Stimulated activated naive B cell treated with anti-CD40 and anti-IgM and Interleukin-4, amounts not matched to agents 10 μg/mL and 1 μg/mL and 100 μg/mL, for 72 hours (primary cell): Measurements from ENCODE around the gene ABCA4.
A peak's percentile ranks its signal among the peaks of the same experiment; 100 is the strongest.

Source experiments
- ATAC-seq, 2 donors: fragments of 150-1000 bp; cut with Tn5 transposase; replicated peaks; 2 replicates each; pipeline ENCODE4 v1.10.0; 2021; ENCODE audit warnings: moderate library complexity in 1 of 2
- DNase-seq: peaks from one replicate; pipeline ENCODE4 v3.0.0; 2021
- H3K27ac Mint-ChIP-seq: one replicate; pipeline ENCODE4 v1.8.0; 2022; ENCODE audit warnings: mild to moderate bottlenecking, mixed read lengths
- H3K27me3 Mint-ChIP-seq, 2 donors: one replicate each; pipeline ENCODE4 v1.8.0; 2022; ENCODE audit warnings: mixed read lengths in 2 of 2
- H3K36me3 Mint-ChIP-seq, 2 donors: one replicate each; pipeline ENCODE4 v1.8.0; 2022; ENCODE audit warnings: mixed read lengths in 2 of 2, mild to moderate bottlenecking in 1 of 2
- H3K4me1 Mint-ChIP-seq, 2 donors: one replicate each; pipeline ENCODE4 v1.8.0; 2022; ENCODE audit warnings: mixed read lengths in 2 of 2, mild to moderate bottlenecking in 1 of 2
- H3K4me3 Mint-ChIP-seq, 2 donors: one replicate each; pipeline ENCODE4 v1.8.0; 2022; ENCODE audit warnings: mild to moderate bottlenecking in 2 of 2, mixed read lengths in 2 of 2, moderate library complexity in 1 of 2
- H3K9me3 Mint-ChIP-seq, 2 donors: one replicate each; pipeline ENCODE4 v1.8.0; 2022; ENCODE audit warnings: mixed read lengths in 2 of 2, mild to moderate bottlenecking in 1 of 2

ABCA4 gene

DNA sequence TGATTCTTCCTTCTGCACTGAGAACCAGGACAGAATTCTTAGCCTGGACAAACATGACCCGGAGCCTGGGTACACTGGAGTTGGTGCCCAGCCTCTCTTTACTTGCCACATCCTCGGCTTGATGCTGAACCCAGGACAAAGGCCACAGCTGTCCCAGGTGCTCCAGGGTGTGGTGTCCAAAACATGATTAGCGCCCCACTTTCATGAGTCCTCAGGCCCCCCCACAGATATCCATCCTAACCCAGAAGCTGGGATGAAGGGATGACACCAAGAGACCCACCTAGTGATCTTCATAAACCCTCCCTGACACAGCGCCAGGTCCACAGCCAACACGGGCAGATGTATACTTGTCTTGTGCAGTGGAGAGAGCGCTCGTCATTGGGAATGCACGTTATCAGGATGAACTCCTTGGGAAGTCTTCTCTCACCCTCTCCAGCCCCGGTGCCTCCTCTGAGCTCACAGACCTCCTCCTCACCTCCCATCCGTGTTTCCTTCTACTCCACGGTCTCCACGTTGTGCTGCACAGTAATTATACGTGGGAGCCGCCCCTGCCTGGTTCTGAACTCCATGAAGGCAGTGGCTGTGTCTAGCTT, 3.6 kb downstream of the ABCA4 start:
- Mint-ChIP-seq H3K36me3 (no peaks in the 10 kb centered on the region), H3K4me1 (no peaks in the 10 kb centered on the region), H3K27ac (no peak overlapping the region), H3K9me3 (no peaks in the 10 kb centered on the region), H3K4me3 (no peak overlapping the region), H3K27me3 (peaks cover 38 to 43% of the 10 kb centered on the region in 2 donors)
- no peak for ATAC-seq
- no peak for DNase-seq

GRCh38 chr1:94115900-94116436, 5.0 kb downstream of the ABCA4 start:
- no peaks in the 10 kb centered on the region for H3K4me1 Mint-ChIP-seq
- ATAC-seq = no peak
- no peak overlapping the region for H3K27ac Mint-ChIP-seq
- no peak for DNase-seq
- H3K36me3 Mint-ChIP-seq = no peaks in the 10 kb centered on the region
- H3K9me3 Mint-ChIP-seq = no peaks in the 10 kb centered on the region
- H3K4me3 Mint-ChIP-seq = no peak overlapping the region
- H3K27me3 Mint-ChIP-seq = peaks cover 30 to 37% of the 10 kb centered on the region in 2 donors

DNA sequence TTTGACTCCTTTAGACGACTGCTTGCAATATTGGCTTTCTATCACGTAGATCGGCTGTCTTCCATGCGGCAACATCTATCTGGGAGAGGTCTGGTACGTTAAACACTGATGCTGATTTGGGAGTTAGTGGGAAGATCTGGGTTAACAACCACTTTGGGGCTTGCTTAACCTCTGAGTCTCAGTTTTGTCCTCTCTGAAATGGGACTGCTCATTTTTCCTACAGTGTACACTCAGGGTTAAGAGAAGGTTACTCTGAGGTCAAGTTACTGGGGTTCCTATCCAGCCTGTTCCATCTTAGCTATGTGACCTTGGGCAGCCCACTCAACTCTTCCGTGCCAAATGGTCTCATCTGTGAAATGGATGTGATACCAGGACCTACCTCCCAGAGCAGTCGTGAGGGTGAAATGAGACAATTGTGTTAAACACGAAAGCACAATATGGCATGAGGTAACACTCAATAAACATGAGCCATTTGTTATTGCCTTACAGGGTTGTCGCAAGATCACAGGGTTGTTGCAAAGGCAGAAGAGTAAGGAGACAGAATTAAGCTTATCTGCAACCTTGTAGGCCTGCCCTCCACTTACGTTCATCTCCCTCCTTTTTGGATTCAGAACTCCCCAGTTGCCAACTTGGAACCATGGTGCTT, 5.6 kb downstream of the ABCA4 start:
- no peaks in the 10 kb centered on the region for H3K9me3 Mint-ChIP-seq
- H3K36me3 Mint-ChIP-seq = no peaks in the 10 kb centered on the region
- no peak for ATAC-seq
- DNase-seq = no peak
- no peak overlapping the region for H3K27ac Mint-ChIP-seq
- H3K27me3 Mint-ChIP-seq = peaks cover 28 to 39% of the 10 kb centered on the region in 2 donors
- H3K4me1 Mint-ChIP-seq = no peaks in the 10 kb centered on the region
- no peak overlapping the region for H3K4me3 Mint-ChIP-seq

- DNase-seq (no peak), ATAC-seq (no peak)
- H3K9me3 Mint-ChIP-seq = no peaks in the 10 kb centered on the region
- H3K27ac Mint-ChIP-seq = no peak overlapping the region
- no peak overlapping the region for H3K4me3 Mint-ChIP-seq
- no peaks in the 10 kb centered on the region for H3K4me1 Mint-ChIP-seq
- no peaks in the 10 kb centered on the region for H3K36me3 Mint-ChIP-seq
- peaks cover 22 to 35% of the 10 kb centered on the region in 2 donors for H3K27me3 Mint-ChIP-seq
Measured at GRCh38 chr1:94113589-94114226, 7.2 kb downstream of the ABCA4 start.

DNA sequence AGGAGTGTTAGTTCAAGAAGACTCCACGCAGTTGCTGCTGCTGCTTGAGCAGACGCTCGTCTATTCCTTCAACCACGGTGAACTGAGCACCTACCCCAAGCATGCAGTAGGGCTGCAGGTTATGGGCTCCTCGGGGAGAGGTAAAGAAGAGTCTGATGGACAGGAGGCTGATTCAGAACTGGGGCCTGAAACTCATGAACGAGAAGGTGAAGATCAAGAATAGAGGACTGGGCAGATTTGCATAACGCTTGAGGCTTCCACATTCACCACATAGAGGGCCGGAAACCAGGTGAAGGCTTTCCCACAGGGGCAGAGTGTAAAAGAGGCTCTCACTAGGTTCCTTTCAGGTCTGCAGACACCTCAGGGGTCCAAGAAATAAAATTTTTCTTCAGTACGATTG, 9.1 kb downstream of the ABCA4 start:
- H3K4me1 Mint-ChIP-seq = peaks cover 2 to 4% of the 10 kb centered on the region in 2 donors
- H3K27me3 Mint-ChIP-seq = peaks cover 31 to 44% of the 10 kb centered on the region in 2 donors
- no peak for DNase-seq
- H3K36me3 Mint-ChIP-seq = no peaks in the 10 kb centered on the region
- H3K27ac Mint-ChIP-seq = no peak overlapping the region
- no peaks in the 10 kb centered on the region for H3K9me3 Mint-ChIP-seq
- ATAC-seq = peak in 1 of 2 donors; percentile 12
- no peak overlapping the region for H3K4me3 Mint-ChIP-seq

DNA sequence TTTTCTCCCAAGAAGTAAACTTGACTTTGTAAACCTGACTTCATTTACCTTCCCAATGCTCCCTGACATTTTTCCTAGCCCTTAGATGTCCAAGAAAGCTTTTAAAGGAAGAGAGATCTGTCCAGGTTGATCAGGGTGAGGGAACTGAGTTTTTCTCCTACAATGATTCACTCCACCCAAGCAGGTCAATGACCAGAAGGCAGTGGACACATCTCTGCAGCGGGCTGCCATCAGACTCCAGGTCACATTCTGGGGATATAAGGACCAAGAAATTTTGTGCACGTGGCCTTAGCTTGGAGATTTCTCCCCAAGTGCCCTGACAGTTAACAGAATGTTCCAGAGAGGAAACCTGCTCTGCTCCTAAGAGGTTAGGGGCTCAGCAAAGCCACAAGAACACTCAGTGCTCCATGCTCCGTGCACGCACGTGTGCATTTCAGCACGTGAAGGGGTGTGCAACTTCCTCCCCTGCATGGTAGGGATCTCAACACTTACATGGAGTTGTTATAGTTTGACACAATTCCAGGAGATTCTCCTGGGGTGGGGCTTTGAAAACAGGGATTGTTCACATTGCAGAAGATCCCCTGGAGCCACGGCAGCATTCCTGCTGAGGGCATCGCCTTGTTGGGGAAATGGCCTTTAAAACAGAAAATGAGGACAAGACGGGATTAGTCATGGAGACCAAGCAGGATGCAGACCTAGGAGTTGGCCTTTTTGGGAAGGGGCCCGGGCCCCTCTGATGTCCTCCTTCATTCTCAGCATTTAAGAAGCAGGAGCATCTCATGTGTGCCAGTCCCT, 9.8 kb downstream of the ABCA4 start:
- DNase-seq = no peak

GRCh38 chr1:94110021-94110761, 10.8 kb downstream of the ABCA4 start:
- peaks cover 31 to 44% of the 10 kb centered on the region in 2 donors for H3K27me3 Mint-ChIP-seq
- H3K4me3 Mint-ChIP-seq = no peak overlapping the region
- no peaks in the 10 kb centered on the region for H3K9me3 Mint-ChIP-seq
- ATAC-seq (no peak), DNase-seq (no peak)
- no peaks in the 10 kb centered on the region for H3K36me3 Mint-ChIP-seq
- H3K4me1 Mint-ChIP-seq = peaks cover 7 to 14% of the 10 kb centered on the region in 2 donors
- no peak overlapping the region for H3K27ac Mint-ChIP-seq

More for the DNA sequence above, 9.8 kb downstream of the ABCA4 start:
- ATAC-seq = no peak
- H3K36me3 Mint-ChIP-seq = no peaks in the 10 kb centered on the region
- H3K4me3 Mint-ChIP-seq = no peak overlapping the region
- H3K27me3 Mint-ChIP-seq = peaks cover 34 to 47% of the 10 kb centered on the region in 2 donors
- no peak overlapping the region for H3K27ac Mint-ChIP-seq
- no peaks in the 10 kb centered on the region for H3K9me3 Mint-ChIP-seq
- H3K4me1 Mint-ChIP-seq = peaks cover 7 to 9% of the 10 kb centered on the region in 2 donors

DNA sequence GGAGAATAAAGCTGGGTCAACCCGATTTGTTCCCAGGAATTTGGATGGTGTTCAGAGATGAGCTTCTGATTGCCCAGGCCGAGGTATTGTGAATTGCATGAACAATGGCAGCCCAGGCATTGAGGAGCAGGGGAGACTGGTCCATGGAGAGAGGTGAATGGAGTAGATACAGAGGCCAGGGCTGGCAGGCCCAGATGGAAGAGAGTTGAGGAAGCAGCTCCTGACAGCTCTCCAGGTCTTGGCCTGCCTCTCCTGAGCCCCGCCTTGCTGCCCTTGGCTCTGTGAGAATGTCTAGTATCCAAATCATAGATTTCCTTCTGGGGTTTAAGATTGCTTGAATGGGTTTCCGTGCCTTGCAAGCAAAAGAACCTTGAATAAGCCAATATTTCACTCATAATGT, 11.5 kb downstream of the ABCA4 start:
- DNase-seq (no peak), ATAC-seq (no peak)
- Mint-ChIP-seq H3K27ac (no peak overlapping the region), H3K4me1 (peaks cover 7 to 14% of the 10 kb centered on the region in 2 donors), H3K36me3 (no peaks in the 10 kb centered on the region), H3K27me3 (peaks cover 32 to 50% of the 10 kb centered on the region in 2 donors), H3K9me3 (peaks cover 0 to 1% of the 10 kb centered on the region in 2 donors), H3K4me3 (no peak overlapping the region)

GRCh38 chr1:94107141-94107540, 13.8 kb downstream of the ABCA4 start:
- H3K36me3 Mint-ChIP-seq = no peaks in the 10 kb centered on the region
- H3K4me3 Mint-ChIP-seq = no peak overlapping the region
- peaks cover 9 to 19% of the 10 kb centered on the region in 2 donors for H3K4me1 Mint-ChIP-seq
- H3K27ac Mint-ChIP-seq = no peak overlapping the region
- peaks cover 51 to 68% of the 10 kb centered on the region in 2 donors for H3K27me3 Mint-ChIP-seq
- DNase-seq (no peak), ATAC-seq (no peak)
- H3K9me3 Mint-ChIP-seq = peaks cover 0 to 1% of the 10 kb centered on the region in 2 donors

GRCh38 chr1:94106716-94107115, 14.2 kb downstream of the ABCA4 start:
- DNase-seq = no peak
- H3K4me3 Mint-ChIP-seq = no peak overlapping the region
- peaks cover 11 to 20% of the 10 kb centered on the region in 2 donors for H3K4me1 Mint-ChIP-seq
- no peaks in the 10 kb centered on the region for H3K36me3 Mint-ChIP-seq
- peaks cover 0 to 1% of the 10 kb centered on the region in 2 donors for H3K9me3 Mint-ChIP-seq
- ATAC-seq = peak in 1 of 2 donors; percentile 35
- no peak overlapping the region for H3K27ac Mint-ChIP-seq
- peaks cover 54 to 69% of the 10 kb centered on the region in 2 donors for H3K27me3 Mint-ChIP-seq

GRCh38 chr1:94105957-94106529, 14.9 kb downstream of the ABCA4 start:
- Mint-ChIP-seq H3K4me3 (no peak overlapping the region), H3K4me1 (peaks cover 11 to 20% of the 10 kb centered on the region in 2 donors), H3K36me3 (no peaks in the 10 kb centered on the region), H3K27me3 (peaks cover 54 to 68% of the 10 kb centered on the region in 2 donors), H3K9me3 (peaks cover 0 to 1% of the 10 kb centered on the region in 2 donors), H3K27ac (no peak overlapping the region)
- ATAC-seq (peak; percentile 78 to 83), DNase-seq (peak; percentile 9)

GRCh38 chr1:94105581-94105952, 15.4 kb downstream of the ABCA4 start:
- DNase-seq (no peak), ATAC-seq (no peak)
- Mint-ChIP-seq H3K4me3 (no peak overlapping the region), H3K36me3 (no peaks in the 10 kb centered on the region), H3K9me3 (peaks cover 0 to 1% of the 10 kb centered on the region in 2 donors), H3K27ac (no peak overlapping the region), H3K27me3 (peaks cover 57 to 63% of the 10 kb centered on the region in 2 donors), H3K4me1 (peaks cover 11 to 20% of the 10 kb centered on the region in 2 donors)

- peaks cover 0 to 1% of the 10 kb centered on the region in 2 donors for H3K9me3 Mint-ChIP-seq
- ATAC-seq (no peak), DNase-seq (no peak)
- peaks cover 63% of the 10 kb centered on the region in 2 donors for H3K27me3 Mint-ChIP-seq
- no peak overlapping the region for H3K27ac Mint-ChIP-seq
- H3K4me1 Mint-ChIP-seq = peaks cover 11 to 20% of the 10 kb centered on the region in 2 donors
- H3K36me3 Mint-ChIP-seq = no peaks in the 10 kb centered on the region
- no peak overlapping the region for H3K4me3 Mint-ChIP-seq
Measured at GRCh38 chr1:94104776-94105580, 16.0 kb downstream of the ABCA4 start.
